ENCODE data around the gene TOP3B. TPM values are rescaled to one million over a fixed set of nuclear protein-coding genes. Genes with fewer than 3 reads are reported as not detected.

TOP3B gene
- total RNA-seq, 1 experiment from 2014 or later = 68.6 TPM

DNA sequence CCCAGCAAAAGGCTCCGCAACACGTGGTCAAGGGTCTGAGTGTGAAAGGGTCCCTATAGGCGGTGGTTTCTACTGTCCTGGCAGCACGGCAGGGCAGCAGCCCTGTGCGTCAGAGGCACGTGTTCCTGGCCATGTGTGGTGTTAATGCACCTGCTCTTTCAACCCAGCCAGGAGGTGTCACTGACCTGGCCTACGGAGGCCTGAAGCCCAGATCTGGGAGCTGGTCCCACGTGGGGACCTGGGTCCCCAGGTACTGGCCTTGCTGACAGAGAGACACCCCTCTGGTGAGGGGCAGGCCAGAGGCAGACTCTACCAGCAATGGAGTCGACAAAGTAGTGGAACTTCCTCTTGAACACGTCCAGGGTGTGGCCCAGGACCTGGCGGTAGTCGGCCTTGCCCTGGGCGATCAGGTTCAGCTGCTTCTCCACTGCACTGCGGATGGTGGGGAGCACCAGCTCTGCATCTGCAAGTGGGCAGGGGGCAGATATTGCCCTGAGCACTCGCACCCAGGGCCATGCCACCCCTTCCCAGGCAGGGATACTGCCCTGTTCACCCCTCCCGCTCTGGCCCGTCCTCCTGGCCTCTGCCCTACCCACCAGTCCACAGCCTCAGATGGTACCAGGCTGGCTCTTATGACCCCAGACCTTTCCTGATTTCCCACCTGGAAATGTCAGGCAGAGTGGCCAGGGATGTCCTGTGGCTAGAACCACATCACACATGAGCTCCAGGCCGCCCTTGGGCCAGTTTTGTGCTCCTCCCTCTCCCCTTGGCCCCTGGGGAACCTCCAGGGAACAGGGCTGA, 23.1 kb downstream of the TOP3B start (continued):
- TF ChIP-seq, protein P1, sequence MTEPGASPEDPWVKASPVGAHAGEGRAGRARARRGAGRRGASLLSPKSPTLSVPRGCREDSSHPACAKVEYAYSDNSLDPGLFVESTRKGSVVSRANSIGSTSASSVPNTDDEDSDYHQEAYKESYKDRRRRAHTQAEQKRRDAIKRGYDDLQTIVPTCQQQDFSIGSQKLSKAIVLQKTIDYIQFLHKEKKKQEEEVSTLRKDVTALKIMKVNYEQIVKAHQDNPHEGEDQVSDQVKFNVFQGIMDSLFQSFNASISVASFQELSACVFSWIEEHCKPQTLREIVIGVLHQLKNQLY (CRISPR knock-in tag; IDR thresholded peaks at IDR 0.05) = no peak

DNA sequence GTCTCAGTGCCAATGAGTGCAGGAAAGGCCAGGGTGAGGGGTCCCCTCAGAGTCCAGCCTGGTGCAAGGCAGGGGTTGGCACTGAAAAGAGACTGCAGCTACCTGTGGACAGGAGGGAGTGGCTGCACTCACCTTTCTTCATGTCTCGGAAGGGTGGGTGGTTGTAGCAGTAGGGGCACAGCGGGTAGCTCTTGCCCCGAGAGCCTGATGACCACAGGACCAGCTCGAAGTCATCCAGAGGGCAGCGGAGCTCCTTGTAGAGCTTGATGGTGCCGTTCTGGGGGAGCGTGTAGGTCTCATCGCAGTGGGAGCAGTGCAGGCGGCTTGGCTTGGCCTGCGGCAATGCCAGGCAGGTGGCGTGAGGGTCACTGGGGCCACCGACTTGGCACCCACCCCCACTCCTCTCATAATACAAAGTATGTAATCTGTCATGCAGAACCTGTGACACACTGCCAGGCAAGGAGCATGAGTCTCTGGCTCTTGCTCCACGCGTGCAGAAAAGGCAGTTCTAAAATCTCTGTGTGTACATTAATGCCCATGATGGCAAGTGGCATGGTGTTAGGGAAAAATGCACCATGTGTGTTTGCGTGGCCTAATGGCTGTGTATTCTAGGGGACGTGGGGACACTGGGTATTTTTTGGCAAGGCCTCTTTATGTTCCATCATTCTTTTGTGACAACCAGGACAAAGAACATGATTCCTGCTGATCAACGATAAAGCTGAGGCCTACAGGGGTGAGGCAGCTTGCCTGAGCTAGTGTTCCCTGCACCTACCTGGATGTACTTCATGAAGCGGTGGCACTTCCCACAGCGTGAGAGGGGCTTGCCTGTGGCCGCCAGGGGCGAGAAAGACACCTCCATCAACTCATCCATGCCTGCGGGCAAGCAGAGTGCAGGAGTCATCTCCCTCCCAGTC, 24.0 kb downstream of the TOP3B start:
- Mint-ChIP-seq H3K9me3 (no peaks in the 10 kb centered on the region), H3K27me3 (ENCODE audit: low read depth) (peaks cover 5% of the 10 kb centered on the region), H3K27ac (no peak overlapping the region), H3K36me3 (peaks cover 22% of the 10 kb centered on the region), H3K4me1 (no peaks in the 10 kb centered on the region), H3K4me3 (no peak overlapping the region)
- ChIA-PET POLR2A (no interaction called here), CTCF (interaction anchor here (0.8 to 3.2 kb wide), 3 partner anchors 12 to 26 kb away, joined by 3 to 8 read pairs (median 3); no protein-coding TSS in a partner anchor)
- ATAC-seq (no peak), DNase-seq (ENCODE audit: low spot score) (no peak)
- TF ChIP-seq, protein P2, sequence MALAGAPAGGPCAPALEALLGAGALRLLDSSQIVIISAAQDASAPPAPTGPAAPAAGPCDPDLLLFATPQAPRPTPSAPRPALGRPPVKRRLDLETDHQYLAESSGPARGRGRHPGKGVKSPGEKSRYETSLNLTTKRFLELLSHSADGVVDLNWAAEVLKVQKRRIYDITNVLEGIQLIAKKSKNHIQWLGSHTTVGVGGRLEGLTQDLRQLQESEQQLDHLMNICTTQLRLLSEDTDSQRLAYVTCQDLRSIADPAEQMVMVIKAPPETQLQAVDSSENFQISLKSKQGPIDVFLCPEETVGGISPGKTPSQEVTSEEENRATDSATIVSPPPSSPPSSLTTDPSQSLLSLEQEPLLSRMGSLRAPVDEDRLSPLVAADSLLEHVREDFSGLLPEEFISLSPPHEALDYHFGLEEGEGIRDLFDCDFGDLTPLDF (CRISPR knock-in tag; IDR thresholded peaks at IDR 0.05) = no peak
- TF ChIP-seq, protein P3, sequence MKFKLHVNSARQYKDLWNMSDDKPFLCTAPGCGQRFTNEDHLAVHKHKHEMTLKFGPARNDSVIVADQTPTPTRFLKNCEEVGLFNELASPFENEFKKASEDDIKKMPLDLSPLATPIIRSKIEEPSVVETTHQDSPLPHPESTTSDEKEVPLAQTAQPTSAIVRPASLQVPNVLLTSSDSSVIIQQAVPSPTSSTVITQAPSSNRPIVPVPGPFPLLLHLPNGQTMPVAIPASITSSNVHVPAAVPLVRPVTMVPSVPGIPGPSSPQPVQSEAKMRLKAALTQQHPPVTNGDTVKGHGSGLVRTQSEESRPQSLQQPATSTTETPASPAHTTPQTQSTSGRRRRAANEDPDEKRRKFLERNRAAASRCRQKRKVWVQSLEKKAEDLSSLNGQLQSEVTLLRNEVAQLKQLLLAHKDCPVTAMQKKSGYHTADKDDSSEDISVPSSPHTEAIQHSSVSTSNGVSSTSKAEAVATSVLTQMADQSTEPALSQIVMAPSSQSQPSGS (CRISPR knock-in tag; IDR thresholded peaks at IDR 0.05; ENCODE audit: borderline replicate concordance, low read depth) = no peak
- TF ChIP-seq, protein P4, sequence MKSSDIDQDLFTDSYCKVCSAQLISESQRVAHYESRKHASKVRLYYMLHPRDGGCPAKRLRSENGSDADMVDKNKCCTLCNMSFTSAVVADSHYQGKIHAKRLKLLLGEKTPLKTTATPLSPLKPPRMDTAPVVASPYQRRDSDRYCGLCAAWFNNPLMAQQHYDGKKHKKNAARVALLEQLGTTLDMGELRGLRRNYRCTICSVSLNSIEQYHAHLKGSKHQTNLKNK (CRISPR knock-in tag; IDR thresholded peaks at IDR 0.05) = no peak
- TF ChIP-seq SP1 (CRISPR knock-in tag; conservative IDR thresholded peaks at IDR 0.05) = no peak
- TF ChIP-seq ETV6 (CRISPR knock-in tag; IDR thresholded peaks at IDR 0.05) = no peak
- no peak for TF ChIP-seq ZNF423 (CRISPR knock-in tag; IDR thresholded peaks at IDR 0.05)
- TF ChIP-seq, protein P5, sequence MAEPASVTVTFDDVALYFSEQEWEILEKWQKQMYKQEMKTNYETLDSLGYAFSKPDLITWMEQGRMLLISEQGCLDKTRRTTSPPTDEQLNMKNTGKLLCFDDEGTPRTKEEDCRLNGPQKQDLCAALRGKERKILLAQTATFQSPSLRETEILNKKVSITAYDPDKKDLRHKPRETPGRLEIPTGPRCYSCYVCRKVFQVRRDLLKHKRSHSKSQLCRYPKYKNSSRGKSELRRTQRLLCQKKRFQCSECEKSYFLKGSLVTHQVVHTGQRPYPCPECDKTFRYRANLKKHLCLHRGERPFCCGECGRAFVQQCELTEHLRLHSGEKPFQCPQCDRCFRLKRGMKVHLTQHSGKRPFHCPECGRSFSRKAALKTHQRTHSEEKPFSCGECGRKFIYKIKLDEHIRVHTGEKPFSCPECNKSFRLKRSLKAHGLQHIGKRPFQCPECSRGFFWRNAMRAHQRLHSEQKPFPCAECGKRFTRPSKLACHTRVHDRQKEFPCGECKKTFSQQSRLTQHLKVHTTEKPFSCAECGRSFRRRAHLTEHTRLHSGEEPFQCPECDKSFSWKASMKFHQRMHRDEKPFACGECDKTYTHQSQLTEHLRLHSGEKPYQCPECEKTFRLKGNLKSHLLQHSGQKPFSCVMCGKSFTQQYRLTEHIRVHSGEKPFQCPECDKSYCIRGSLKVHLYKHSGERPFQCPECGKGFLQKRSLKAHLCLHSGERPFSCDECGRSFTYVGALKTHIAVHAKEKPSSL (CRISPR knock-in tag; conservative IDR thresholded peaks at IDR 0.05) = no peak
- TF ChIP-seq, protein P6, sequence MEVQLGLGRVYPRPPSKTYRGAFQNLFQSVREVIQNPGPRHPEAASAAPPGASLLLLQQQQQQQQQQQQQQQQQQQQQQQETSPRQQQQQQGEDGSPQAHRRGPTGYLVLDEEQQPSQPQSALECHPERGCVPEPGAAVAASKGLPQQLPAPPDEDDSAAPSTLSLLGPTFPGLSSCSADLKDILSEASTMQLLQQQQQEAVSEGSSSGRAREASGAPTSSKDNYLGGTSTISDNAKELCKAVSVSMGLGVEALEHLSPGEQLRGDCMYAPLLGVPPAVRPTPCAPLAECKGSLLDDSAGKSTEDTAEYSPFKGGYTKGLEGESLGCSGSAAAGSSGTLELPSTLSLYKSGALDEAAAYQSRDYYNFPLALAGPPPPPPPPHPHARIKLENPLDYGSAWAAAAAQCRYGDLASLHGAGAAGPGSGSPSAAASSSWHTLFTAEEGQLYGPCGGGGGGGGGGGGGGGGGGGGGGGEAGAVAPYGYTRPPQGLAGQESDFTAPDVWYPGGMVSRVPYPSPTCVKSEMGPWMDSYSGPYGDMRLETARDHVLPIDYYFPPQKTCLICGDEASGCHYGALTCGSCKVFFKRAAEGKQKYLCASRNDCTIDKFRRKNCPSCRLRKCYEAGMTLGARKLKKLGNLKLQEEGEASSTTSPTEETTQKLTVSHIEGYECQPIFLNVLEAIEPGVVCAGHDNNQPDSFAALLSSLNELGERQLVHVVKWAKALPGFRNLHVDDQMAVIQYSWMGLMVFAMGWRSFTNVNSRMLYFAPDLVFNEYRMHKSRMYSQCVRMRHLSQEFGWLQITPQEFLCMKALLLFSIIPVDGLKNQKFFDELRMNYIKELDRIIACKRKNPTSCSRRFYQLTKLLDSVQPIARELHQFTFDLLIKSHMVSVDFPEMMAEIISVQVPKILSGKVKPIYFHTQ (CRISPR knock-in tag; IDR thresholded peaks at IDR 0.05) = no peak
- no peak for TF ChIP-seq RELA (CRISPR knock-in tag; IDR thresholded peaks at IDR 0.05; ENCODE audit: borderline replicate concordance)
- no peak for TF ChIP-seq ELF4 (CRISPR knock-in tag; IDR thresholded peaks at IDR 0.05; ENCODE audit: low read depth)
- TF ChIP-seq, protein P7, sequence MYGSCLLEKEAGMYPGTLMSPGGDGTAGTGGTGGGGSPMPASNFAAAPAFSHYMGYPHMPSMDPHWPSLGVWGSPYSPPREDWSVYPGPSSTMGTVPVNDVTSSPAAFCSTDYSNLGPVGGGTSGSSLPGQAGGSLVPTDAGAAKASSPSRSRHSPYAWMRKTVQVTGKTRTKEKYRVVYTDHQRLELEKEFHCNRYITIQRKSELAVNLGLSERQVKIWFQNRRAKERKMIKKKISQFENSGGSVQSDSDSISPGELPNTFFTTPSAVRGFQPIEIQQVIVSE (CRISPR knock-in tag; IDR thresholded peaks at IDR 0.05; ENCODE audit: borderline replicate concordance) = no peak
- TF ChIP-seq MXD4 (CRISPR knock-in tag; IDR thresholded peaks at IDR 0.05; ENCODE audit: borderline replicate concordance) = no peak
- no peak for TF ChIP-seq EMX1 (CRISPR knock-in tag; IDR thresholded peaks at IDR 0.05)
- TF ChIP-seq NR1H2 (CRISPR knock-in tag; IDR thresholded peaks at IDR 0.05) = no peak
- no peak for TF ChIP-seq FOXP1 (CRISPR knock-in tag; IDR thresholded peaks at IDR 0.05; ENCODE audit: borderline replicate concordance)
- no peak for TF ChIP-seq NFE2L1 (CRISPR knock-in tag; IDR thresholded peaks at IDR 0.05)
- TF ChIP-seq, protein P8, sequence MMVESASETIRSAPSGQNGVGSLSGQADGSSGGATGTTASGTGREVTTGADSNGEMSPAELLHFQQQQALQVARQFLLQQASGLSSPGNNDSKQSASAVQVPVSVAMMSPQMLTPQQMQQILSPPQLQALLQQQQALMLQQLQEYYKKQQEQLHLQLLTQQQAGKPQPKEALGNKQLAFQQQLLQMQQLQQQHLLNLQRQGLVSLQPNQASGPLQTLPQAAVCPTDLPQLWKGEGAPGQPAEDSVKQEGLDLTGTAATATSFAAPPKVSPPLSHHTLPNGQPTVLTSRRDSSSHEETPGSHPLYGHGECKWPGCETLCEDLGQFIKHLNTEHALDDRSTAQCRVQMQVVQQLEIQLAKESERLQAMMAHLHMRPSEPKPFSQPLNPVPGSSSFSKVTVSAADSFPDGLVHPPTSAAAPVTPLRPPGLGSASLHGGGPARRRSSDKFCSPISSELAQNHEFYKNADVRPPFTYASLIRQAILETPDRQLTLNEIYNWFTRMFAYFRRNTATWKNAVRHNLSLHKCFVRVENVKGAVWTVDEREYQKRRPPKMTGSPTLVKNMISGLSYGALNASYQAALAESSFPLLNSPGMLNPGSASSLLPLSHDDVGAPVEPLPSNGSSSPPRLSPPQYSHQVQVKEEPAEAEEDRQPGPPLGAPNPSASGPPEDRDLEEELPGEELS (CRISPR knock-in tag; IDR thresholded peaks at IDR 0.05) = no peak
- TF ChIP-seq ZNF317 (CRISPR knock-in tag; IDR thresholded peaks at IDR 0.05; ENCODE audit: borderline replicate concordance, low read depth) = no peak
